Sigmoid colon (tissue), 7 donors: ENCODE measurements around the gene ANKLE1. TPM values are rescaled to one million over a fixed set of nuclear protein-coding genes. Genes with fewer than 3 reads are reported as not detected.
A peak's percentile ranks its signal among the peaks of the same experiment; 100 is the strongest.

ENCODE experiments used
- DNase-seq: peaks from one replicate; pipeline ENCODE4 v3.0.0-alpha.2; 2019
- H3K27ac ChIP-seq, 4 donors: fragments of 200-600 bp; sonication (generic); one replicate each; pipeline ENCODE4 v1.5.1; 2016 to 2019; ENCODE audit warnings: mild to moderate bottlenecking in 1 of 4
- H3K27me3 ChIP-seq, 3 donors: fragments of 200-600 bp; sonication (generic); one replicate each; pipeline ENCODE4 v1.5.1; 2019; ENCODE audit warnings: mild to moderate bottlenecking in 1 of 3
- H3K36me3 ChIP-seq, 4 donors: fragments of 200-600 bp; sonication (generic); one replicate each; pipeline ENCODE4 v1.5.1; 2016 to 2019
- H3K4me1 ChIP-seq, 4 donors: fragments of 200-600 bp; sonication (generic); one replicate each; pipeline ENCODE4 v1.5.1; 2017 to 2019
- H3K4me3 ChIP-seq, 4 donors: fragments of 200-600 bp; sonication (generic); one replicate each; pipeline ENCODE4 v1.5.1; 2017 to 2019; ENCODE audit warnings: mild to moderate bottlenecking in 2 of 4, moderate library complexity in 1 of 4
- H3K9me3 ChIP-seq, 4 donors: fragments of 200-600 bp in 3 of 4; sonication (generic) in 3 of 4; one replicate each; pipeline versions ENCODE4 v1.5.1 to v1.6.1; 2013 to 2019
- EP300 ChIP-seq, 4 donors: sonication (generic); formaldehyde crosslinking; IDR thresholded peaks; one replicate each; pipeline ENCODE4 v1.6.1; 2017; ENCODE audit warnings: antibody characterized with exemption in 4 of 4
- POLR2A ChIP-seq, 2 donors: fragments of 450-650 bp; IDR thresholded peaks; one replicate each; pipeline ENCODE4 v1.6.1; 2016; ENCODE audit warnings: antibody characterized with exemption in 2 of 2, mild to moderate bottlenecking in 2 of 2, moderate library complexity in 2 of 2
- POLR2AphosphoS5 ChIP-seq, 4 donors: sonication (generic); formaldehyde crosslinking; IDR thresholded peaks; one replicate each; pipeline ENCODE4 v1.6.1; 2017; ENCODE audit warnings: antibody characterized with exemption in 4 of 4
- WGBS, 2 donors: extraction: QIAGEN DNeasy Blood & Tissue Kit; methylation state at CpG; one replicate each; pipeline ENCODE4 v1.1.7; 2013; 5-methylcytosine and 5-hydroxymethylcytosine counted together
- intact Hi-C: fragments of 100-400 bp; cut with DNase I; formaldehyde crosslinking; loops from one replicate; pipeline ENCODE4 v1.15.1; 2023
- polyA plus RNA-seq, 3 donors: library from polyadenylated mRNA; stranded (reverse); fragments of 200-250 nt; gene quantifications; one replicate each; pipeline ENCODE4 v1.2.3, GENCODE V29; 2013
- total RNA-seq, 4 donors: library from RNA; depleted of rRNA; stranded (reverse); fragments of >200 nt; gene quantifications; one replicate each; pipeline ENCODE4 v1.1.0, GENCODE V29; 2016
- TF ChIP-seq, protein P1 (sequence below), 4 experiments: fragments of 450-650 bp in 3 of 4; fragments of 200-600 bp in 1 of 4; IDR thresholded peaks; one replicate each; pipeline ENCODE4 v1.5.1; 2016 to 2019; ENCODE audit warnings: antibody characterized with exemption in 4 of 4, mild to moderate bottlenecking in 3 of 4, moderate library complexity in 2 of 4
- donor health status: healthy with polysubstance abuse.
- donor health status: Bipolar disorder and iron deficiency.
- donor health status: healthy.

ANKLE1 gene
- total and polyA plus RNA-seq, 7 donors = 0.49 to 1.3 (median 0.71) TPM; not detected in 2

DNA sequence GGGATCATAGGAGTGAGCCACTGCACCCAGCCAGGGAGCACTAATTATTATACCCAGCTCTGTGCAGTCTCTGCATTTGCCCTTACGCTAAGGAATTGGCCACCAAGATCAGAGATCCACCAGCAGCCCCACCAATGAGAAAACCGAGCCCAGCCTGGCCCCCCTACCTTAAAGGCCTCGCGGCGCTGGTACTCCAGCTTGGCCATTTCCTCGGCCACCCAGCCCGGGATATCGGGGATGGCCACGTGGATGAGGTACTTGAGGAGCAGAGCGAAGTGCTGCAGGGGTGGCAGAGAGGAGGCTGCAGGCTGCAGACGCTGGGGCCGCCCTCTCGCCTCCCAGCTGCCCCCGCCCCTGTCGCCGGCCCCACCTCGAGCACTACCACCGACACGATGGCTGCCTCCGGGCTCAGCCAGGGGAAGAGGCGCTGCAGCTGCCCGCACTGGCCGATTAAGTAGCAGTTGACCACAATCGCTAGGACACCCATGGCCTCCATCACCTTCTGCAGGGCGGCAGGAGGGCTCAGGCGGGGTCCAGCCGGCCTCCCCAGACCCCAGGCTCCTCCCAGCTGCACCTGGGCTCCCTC, 45.5 kb downstream of the ANKLE1 start:
- no peak for DNase-seq
- intact Hi-C loops = no loop called here
- Histone ChIP-seq H3K4me3 (no peak overlapping the region), H3K27ac (no peak overlapping the region), H3K9me3 (no peaks in the 10 kb centered on the region), H3K4me1 (peaks cover 0 to 22% (median 19%) of the 10 kb centered on the region in 4 donors), H3K27me3 (peaks cover 5 to 44% (median 27%) of the 10 kb centered on the region in 3 donors), H3K36me3 (peaks cover 0 to 14% (median 0%) of the 10 kb centered on the region in 4 donors)
- TF ChIP-seq POLR2AphosphoS5 (IDR thresholded peaks at IDR 0.05) (no peak), EP300 (IDR thresholded peaks at IDR 0.05) (no peak), POLR2A (IDR thresholded peaks at IDR 0.05) (no peak)
- TF ChIP-seq, protein P1, sequence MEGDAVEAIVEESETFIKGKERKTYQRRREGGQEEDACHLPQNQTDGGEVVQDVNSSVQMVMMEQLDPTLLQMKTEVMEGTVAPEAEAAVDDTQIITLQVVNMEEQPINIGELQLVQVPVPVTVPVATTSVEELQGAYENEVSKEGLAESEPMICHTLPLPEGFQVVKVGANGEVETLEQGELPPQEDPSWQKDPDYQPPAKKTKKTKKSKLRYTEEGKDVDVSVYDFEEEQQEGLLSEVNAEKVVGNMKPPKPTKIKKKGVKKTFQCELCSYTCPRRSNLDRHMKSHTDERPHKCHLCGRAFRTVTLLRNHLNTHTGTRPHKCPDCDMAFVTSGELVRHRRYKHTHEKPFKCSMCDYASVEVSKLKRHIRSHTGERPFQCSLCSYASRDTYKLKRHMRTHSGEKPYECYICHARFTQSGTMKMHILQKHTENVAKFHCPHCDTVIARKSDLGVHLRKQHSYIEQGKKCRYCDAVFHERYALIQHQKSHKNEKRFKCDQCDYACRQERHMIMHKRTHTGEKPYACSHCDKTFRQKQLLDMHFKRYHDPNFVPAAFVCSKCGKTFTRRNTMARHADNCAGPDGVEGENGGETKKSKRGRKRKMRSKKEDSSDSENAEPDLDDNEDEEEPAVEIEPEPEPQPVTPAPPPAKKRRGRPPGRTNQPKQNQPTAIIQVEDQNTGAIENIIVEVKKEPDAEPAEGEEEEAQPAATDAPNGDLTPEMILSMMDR (IDR thresholded peaks at IDR 0.05) = no peak
- 76 to 90% methylated on average over 27 of the region's 27 CpGs for WGBS, 2 donors

GRCh38 chr19:17327654-17328516, 46.2 kb downstream of the ANKLE1 start:
- peaks cover 5 to 48% (median 27%) of the 10 kb centered on the region in 3 donors for H3K27me3 ChIP-seq
- DNase-seq = peak; percentile 89
- peak overlapping the region; percentile 11 to 39 (median 38) for H3K4me3 ChIP-seq
- peak overlapping the region in 3 of 4 donors; percentile 2 to 22 (median 3) for H3K27ac ChIP-seq
- 7 to 26% methylated on average over 64 of the region's 64 CpGs for WGBS, 2 donors
- TF ChIP-seq, protein P1 (IDR thresholded peaks at IDR 0.05) = peak in 2 of 4 experiments; percentile 20 to 24
- no peak for TF ChIP-seq EP300 (IDR thresholded peaks at IDR 0.05)
- TF ChIP-seq POLR2A (IDR thresholded peaks at IDR 0.05) = peak in 1 of 2 donors; percentile 15
- peak in 1 of 4 donors; percentile 5 for TF ChIP-seq POLR2AphosphoS5 (IDR thresholded peaks at IDR 0.05)
- intact Hi-C loops = no loop called here
- peaks cover 0 to 22% (median 19%) of the 10 kb centered on the region in 4 donors for H3K4me1 ChIP-seq
- H3K9me3 ChIP-seq = no peaks in the 10 kb centered on the region
- peaks cover 0 to 8% (median 0%) of the 10 kb centered on the region in 4 donors for H3K36me3 ChIP-seq

GRCh38 chr19:17328517-17329365, 47.0 kb downstream of the ANKLE1 start:
- peaks cover 5 to 47% (median 27%) of the 10 kb centered on the region in 3 donors for H3K27me3 ChIP-seq

More at GRCh38 chr19:17328517-17329365, 47.0 kb downstream of the ANKLE1 start:
- H3K9me3 ChIP-seq = no peaks in the 10 kb centered on the region
- intact Hi-C loops = no loop called here
- DNase-seq = no peak
- peak overlapping the region in 1 of 4 donors; percentile 2 for H3K27ac ChIP-seq
- H3K36me3 ChIP-seq = peaks cover 0 to 8% (median 0%) of the 10 kb centered on the region in 4 donors
- 5 to 6% methylated on average over 94 of the region's 94 CpGs for WGBS, 2 donors
- TF ChIP-seq, protein P1 (IDR thresholded peaks at IDR 0.05) = no peak
- TF ChIP-seq POLR2A (IDR thresholded peaks at IDR 0.05) = no peak
- TF ChIP-seq EP300 (IDR thresholded peaks at IDR 0.05) = no peak
- no peak for TF ChIP-seq POLR2AphosphoS5 (IDR thresholded peaks at IDR 0.05)
- H3K4me1 ChIP-seq = peaks cover 0 to 28% (median 21%) of the 10 kb centered on the region in 4 donors
- peak overlapping the region; percentile 11 to 39 (median 38) for H3K4me3 ChIP-seq
